ENCODE results near the gene MFAP2. TPM values are rescaled to one million over a fixed set of nuclear protein-coding genes. Genes with fewer than 3 reads are reported as not detected.

The MFAP2 gene
- total RNA-seq, 1 experiment from 2014 or later = 22.7 TPM

DNA sequence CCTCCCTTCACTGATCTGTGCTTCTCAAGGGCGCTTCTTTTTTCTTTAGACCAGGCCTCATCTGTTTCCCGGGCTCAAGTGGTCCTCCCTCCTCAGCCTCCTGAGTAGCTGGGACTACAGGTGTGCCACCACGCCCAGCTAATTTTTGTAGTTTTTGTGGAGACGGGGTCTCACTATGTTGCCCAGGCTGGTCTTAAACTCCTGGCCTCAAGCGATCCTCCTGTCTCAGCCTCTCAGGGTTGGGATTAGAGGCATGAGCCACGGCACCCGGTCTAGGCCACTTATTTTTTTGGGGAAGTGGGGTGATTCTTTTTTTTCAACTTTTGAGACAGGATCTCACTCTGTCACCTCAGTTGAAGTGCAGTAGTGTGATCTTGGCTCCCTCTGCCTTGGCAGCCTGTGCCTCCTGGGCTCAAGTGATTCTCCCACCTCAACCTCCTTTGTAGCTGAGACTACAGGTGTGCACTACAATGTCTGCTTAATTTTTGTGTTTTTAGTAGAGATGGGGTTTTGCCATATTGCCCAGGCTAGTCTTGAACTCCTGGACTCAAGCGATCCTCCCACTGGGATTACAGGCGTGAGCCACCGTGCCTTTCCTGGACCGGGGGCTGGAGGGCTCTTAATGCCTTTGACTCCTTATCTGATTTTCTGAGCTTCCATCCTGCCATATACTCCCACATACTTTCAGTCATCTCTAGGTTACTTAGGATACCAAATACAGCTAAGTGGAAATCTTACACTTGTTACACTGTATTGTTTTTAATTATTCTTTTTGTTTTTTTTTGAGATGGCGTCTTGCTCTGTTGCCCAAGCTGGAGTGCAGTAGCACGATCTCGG, 18.9 kb downstream of the MFAP2 start:
- Mint-ChIP-seq H3K27me3 (ENCODE audit: insufficient read depth, unreplicated experiment) (no peaks in the 10 kb centered on the region), H3K36me3 (ENCODE audit: insufficient read depth, unreplicated experiment) (no peaks in the 10 kb centered on the region), H3K27ac (ENCODE audit: unreplicated experiment) (no peak overlapping the region), H3K9me3 (ENCODE audit: unreplicated experiment) (no peaks in the 10 kb centered on the region), H3K4me3 (ENCODE audit: unreplicated experiment) (peak overlapping the region; percentile 59), H3K4me1 (ENCODE audit: low read depth, unreplicated experiment) (no peaks in the 10 kb centered on the region)
- no peak for DNase-seq
- Histone ChIP-seq H3K4me3 (ENCODE audit: low read depth, low read length) (peak overlapping the region; percentile 26), H3K27me3 (replicated peaks; ENCODE audit: control insufficient read depth, insufficient read depth, low read length) (no peaks in the 10 kb centered on the region), H3K4me1 (no peaks in the 10 kb centered on the region), H3K36me3 (ENCODE audit: control insufficient read depth, insufficient read depth, low read length) (no peaks in the 10 kb centered on the region), H3K9me3 (no peaks in the 10 kb centered on the region)
- TF ChIP-seq, protein P1, sequence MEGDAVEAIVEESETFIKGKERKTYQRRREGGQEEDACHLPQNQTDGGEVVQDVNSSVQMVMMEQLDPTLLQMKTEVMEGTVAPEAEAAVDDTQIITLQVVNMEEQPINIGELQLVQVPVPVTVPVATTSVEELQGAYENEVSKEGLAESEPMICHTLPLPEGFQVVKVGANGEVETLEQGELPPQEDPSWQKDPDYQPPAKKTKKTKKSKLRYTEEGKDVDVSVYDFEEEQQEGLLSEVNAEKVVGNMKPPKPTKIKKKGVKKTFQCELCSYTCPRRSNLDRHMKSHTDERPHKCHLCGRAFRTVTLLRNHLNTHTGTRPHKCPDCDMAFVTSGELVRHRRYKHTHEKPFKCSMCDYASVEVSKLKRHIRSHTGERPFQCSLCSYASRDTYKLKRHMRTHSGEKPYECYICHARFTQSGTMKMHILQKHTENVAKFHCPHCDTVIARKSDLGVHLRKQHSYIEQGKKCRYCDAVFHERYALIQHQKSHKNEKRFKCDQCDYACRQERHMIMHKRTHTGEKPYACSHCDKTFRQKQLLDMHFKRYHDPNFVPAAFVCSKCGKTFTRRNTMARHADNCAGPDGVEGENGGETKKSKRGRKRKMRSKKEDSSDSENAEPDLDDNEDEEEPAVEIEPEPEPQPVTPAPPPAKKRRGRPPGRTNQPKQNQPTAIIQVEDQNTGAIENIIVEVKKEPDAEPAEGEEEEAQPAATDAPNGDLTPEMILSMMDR (IDR thresholded peaks at IDR 0.05; ENCODE audit: insufficient read depth in 1 of 2, low read depth in 1 of 2, low read length in 1 of 2, severe bottlenecking in 1 of 2, unreplicated experiment in 1 of 2) = no peak
- intact Hi-C loops (cut with micrococcal nuclease; ENCODE audit: unreplicated experiment) = loop anchor here (5.0 kb wide), 1 partner anchor 49 kb away; no protein-coding TSS in a partner anchor
- ChIA-PET POLR2A (interaction anchor here (1.1 kb wide), 1 partner anchor 10 kb away, joined by 3 read pairs; no protein-coding TSS in a partner anchor), CTCF (interaction anchor here (0.7 to 2.3 kb wide), 7 partner anchors 10 to 437 kb away, joined by 3 to 26 read pairs (median 4); partner anchors contain the start of gene ATP13A2)
- no TSS peak for BruUV-seq (replicated peaks)

- H3K27ac Mint-ChIP-seq (ENCODE audit: unreplicated experiment) = no peak overlapping the region
- POLR2A ChIA-PET = interaction anchor here (0.6 to 1.1 kb wide), 2 partner anchors 9 to 36 kb away, joined by 3 read pairs; no protein-coding TSS in a partner anchor
Observed at GRCh38 chr1:16960560-16961296, 19.7 kb downstream of the MFAP2 start.

More at GRCh38 chr1:16960560-16961296, 19.7 kb downstream of the MFAP2 start:
- no peaks in the 10 kb centered on the region for H3K36me3 ChIP-seq (ENCODE audit: control insufficient read depth, insufficient read depth, low read length)
- no peaks in the 10 kb centered on the region for H3K9me3 ChIP-seq
- CTCF ChIA-PET = interaction anchor here (0.7 to 2.3 kb wide), 7 partner anchors 9 to 340 kb away, joined by 3 to 26 read pairs (median 4); partner anchors contain the start of gene ATP13A2
- H3K4me1 ChIP-seq = no peaks in the 10 kb centered on the region
- H3K27me3 ChIP-seq (replicated peaks; ENCODE audit: control insufficient read depth, insufficient read depth, low read length) = no peaks in the 10 kb centered on the region
- H3K27me3 Mint-ChIP-seq (ENCODE audit: insufficient read depth, unreplicated experiment) = no peaks in the 10 kb centered on the region
- TF ChIP-seq, protein P1 (IDR thresholded peaks at IDR 0.05; ENCODE audit: insufficient read depth in 1 of 2, low read depth in 1 of 2, low read length in 1 of 2, severe bottlenecking in 1 of 2, unreplicated experiment in 1 of 2) = peak; percentile 46 to 75
- H3K9me3 Mint-ChIP-seq (ENCODE audit: unreplicated experiment) = no peaks in the 10 kb centered on the region
- H3K36me3 Mint-ChIP-seq (ENCODE audit: insufficient read depth, unreplicated experiment) = no peaks in the 10 kb centered on the region
- peak overlapping the region; percentile 59 for H3K4me3 Mint-ChIP-seq (ENCODE audit: unreplicated experiment)
- H3K4me3 ChIP-seq (ENCODE audit: low read depth, low read length) = peak overlapping the region; percentile 26
- intact Hi-C loops (cut with micrococcal nuclease; ENCODE audit: unreplicated experiment) = loop anchor here (1.0 to 5.0 kb wide), 2 partner anchors 9 to 48 kb away; no protein-coding TSS in a partner anchor
- BruUV-seq (replicated peaks) = no TSS peak
- no peaks in the 10 kb centered on the region for H3K4me1 Mint-ChIP-seq (ENCODE audit: low read depth, unreplicated experiment)
- peak; percentile 90 to 91 for DNase-seq
